GM23248 (cell line): ENCODE measurements around the gene JMJD1C. TPM values are rescaled to one million over a fixed set of nuclear protein-coding genes. Genes with fewer than 3 reads are reported as not detected.

Experiments
- DNase-seq: peaks from one replicate; pipeline ENCODE4 v3.0.0-alpha.2; 2015
- H2AFZ ChIP-seq: fragments of 200-600 bp; sonication (generic); 2 replicates; pipeline ENCODE4 v1.6.1; 2016; ENCODE audit warnings: antibody characterized with exemption
- H3F3A ChIP-seq: fragments of 200-600 bp; sonication (generic); 2 replicates; pipeline ENCODE4 v1.6.1; 2016; ENCODE audit warnings: mild to moderate bottlenecking, antibody characterized with exemption, mixed run types; ENCODE audit not compliant: insufficient read depth
- H3K27ac ChIP-seq: fragments of 200-600 bp; sonication (generic); 2 replicates; pipeline ENCODE4 v1.5.1; 2016; ENCODE audit warnings: mild to moderate bottlenecking
- H3K27me3 ChIP-seq: fragments of 200-600 bp; sonication (generic); replicated peaks from 2 replicates; pipeline ENCODE4 v1.6.1; 2016; ENCODE audit warnings: mild to moderate bottlenecking; ENCODE audit not compliant: insufficient read depth
- H3K36me3 ChIP-seq: fragments of 200-600 bp; sonication (generic); 2 replicates; pipeline ENCODE4 v1.6.1; 2016; ENCODE audit warnings: low read depth, mild to moderate bottlenecking
- H3K4me1 ChIP-seq: fragments of 200-600 bp; sonication (generic); 2 replicates; pipeline ENCODE4 v1.6.1; 2016; ENCODE audit warnings: mild to moderate bottlenecking; ENCODE audit not compliant: insufficient read depth
- H3K4me2 ChIP-seq: fragments of 200-600 bp; sonication (generic); one replicate; pipeline ENCODE4 v1.6.1; 2016; ENCODE audit warnings: mild to moderate bottlenecking; ENCODE audit not compliant: unreplicated experiment
- H3K4me3 ChIP-seq: fragments of 200-600 bp; sonication (generic); 2 replicates; pipeline ENCODE4 v1.5.1; 2016; ENCODE audit warnings: mild to moderate bottlenecking
- H3K79me2 ChIP-seq: fragments of 200-600 bp; sonication (generic); 2 replicates; pipeline ENCODE4 v1.6.1; 2016; ENCODE audit warnings: mild to moderate bottlenecking; ENCODE audit not compliant: insufficient read depth
- H3K9ac ChIP-seq: fragments of 200-600 bp; sonication (generic); 2 replicates; pipeline ENCODE4 v1.6.1; 2016; ENCODE audit warnings: mild to moderate bottlenecking
- H3K9me2 ChIP-seq: fragments of 200-600 bp; sonication (generic); 2 replicates; pipeline ENCODE4 v1.6.1; 2016; ENCODE audit warnings: mixed run types, mild to moderate bottlenecking, moderate library complexity; ENCODE audit not compliant: insufficient read depth
- H3K9me3 ChIP-seq: fragments of 200-600 bp; sonication (generic); one replicate; pipeline ENCODE4 v1.6.1; 2017; ENCODE audit warnings: low read depth
- H4K20me1 ChIP-seq: fragments of 200-600 bp; sonication (generic); 2 replicates; pipeline ENCODE4 v1.6.0; 2016; ENCODE audit not compliant: insufficient read depth
- EZH2 ChIP-seq: fragments of 200-600 bp; sonication (generic); IDR thresholded peaks from 2 replicates; pipeline ENCODE4 v1.6.1; 2018; ENCODE audit warnings: antibody characterized with exemption, mild to moderate bottlenecking; ENCODE audit not compliant: insufficient read depth, poor library complexity, severe bottlenecking
- EZH2phosphoT487 ChIP-seq: fragments of 200-600 bp; sonication (generic); IDR thresholded peaks from 2 replicates; pipeline ENCODE4 v1.6.1; 2018; ENCODE audit warnings: antibody characterized with exemption, moderate library complexity, mild to moderate bottlenecking, low read depth; ENCODE audit not compliant: insufficient read depth
- WGBS, 2 experiments: methylation state at CpG; one replicate each; pipeline ENCODE4 v1.1.6; 2015 to 2017; ENCODE audit warnings: low lambda C conversion rate in 2 of 2, low coverage in 1 of 2; ENCODE audit errors: missing lambda C conversion rate in 2 of 2; 5-methylcytosine and 5-hydroxymethylcytosine counted together
- in situ Hi-C: fragments of 300-500 bp; cut with MboI; formaldehyde crosslinking; loops from 2 replicates; pipeline ENCODE4 v1.15.0; 2020
- polyA plus RNA-seq: library from polyadenylated mRNA; unstranded; fragments of >200 nt; fragmentation: Nextera tagmentation; extraction: Ambion mirVana; gene quantifications from 2 replicates; pipeline ENCODE4 v1.2.1, GENCODE V29; 2016
- total RNA-seq: library from RNA; depleted of rRNA; stranded (reverse); fragments of >200 nt; shearing (Covaris generic); gene quantifications from 2 replicates; pipeline ENCODE4 v1.2.3, GENCODE V29; 2014

The JMJD1C gene
- total and polyA plus RNA-seq, 2 experiments from 2014 or later, result 34.6 to 74.3 TPM

GRCh38 chr10:63424576-63424975 lies 41.2 kb downstream of the JMJD1C start:
- Histone ChIP-seq H3K4me3 (no peak overlapping the region), H3K79me2 (peaks cover 100% of the 10 kb centered on the region), H3K4me2 (no peak overlapping the region), H3K36me3 (no peaks in the 10 kb centered on the region), H3K27me3 (no peaks in the 10 kb centered on the region), H3K9me3 (no peaks in the 10 kb centered on the region), H3K4me1 (peaks cover 17% of the 10 kb centered on the region), H3K27ac (no peak overlapping the region), H3K9ac (no peak overlapping the region), H4K20me1 (no peaks in the 10 kb centered on the region; the same call in 1 of the 2 replicates), H3K9me2 (no peaks in the 10 kb centered on the region), H3F3A (peaks cover 17% of the 10 kb centered on the region; the same call in 1 of the 2 replicates), H2AFZ (no peak overlapping the region)
- 96 to 97% methylated on average over 3 of the region's 3 CpGs for WGBS, 2 experiments
- in situ Hi-C loops, result no loop called here
- no peak for TF ChIP-seq EZH2phosphoT487
- no peak for TF ChIP-seq EZH2
- no peak for DNase-seq

- H3K4me3 ChIP-seq, result no peak overlapping the region
- no peaks in the 10 kb centered on the region for H3K36me3 ChIP-seq
- 53 to 56% methylated on average over 3 of the region's 3 CpGs for WGBS, 2 experiments
- peaks cover 6% of the 10 kb centered on the region for H3K4me1 ChIP-seq
- H3K79me2 ChIP-seq, result peaks cover 100% of the 10 kb centered on the region
- in situ Hi-C loops, result no loop called here
- H4K20me1 ChIP-seq, result no peaks in the 10 kb centered on the region
- DNase-seq, result no peak
- no peak overlapping the region for H3K27ac ChIP-seq
- no peaks in the 10 kb centered on the region for H3K27me3 ChIP-seq
- TF ChIP-seq EZH2phosphoT487, result no peak
- no peak for TF ChIP-seq EZH2
- no peaks in the 10 kb centered on the region for H3K9me2 ChIP-seq
- H3F3A ChIP-seq, result peaks cover 8% of the 10 kb centered on the region; the same call in 1 of the 2 replicates
- no peak overlapping the region for H2AFZ ChIP-seq
- no peaks in the 10 kb centered on the region for H3K9me3 ChIP-seq
- peak overlapping the region; percentile 13 for H3K4me2 ChIP-seq
- H3K9ac ChIP-seq, result no peak overlapping the region
Measured at GRCh38 chr10:63423494-63423893, 42.3 kb downstream of the JMJD1C start.

- Histone ChIP-seq H4K20me1 (no peaks in the 10 kb centered on the region), H3K4me2 (no peak overlapping the region), H2AFZ (no peak overlapping the region), H3K27ac (no peak overlapping the region), H3F3A (no peaks in the 10 kb centered on the region), H3K9ac (no peak overlapping the region), H3K4me1 (peaks cover 7% of the 10 kb centered on the region), H3K4me3 (no peak overlapping the region), H3K36me3 (no peaks in the 10 kb centered on the region), H3K9me2 (no peaks in the 10 kb centered on the region), H3K79me2 (peaks cover 100% of the 10 kb centered on the region), H3K27me3 (no peaks in the 10 kb centered on the region), H3K9me3 (no peaks in the 10 kb centered on the region)
- TF ChIP-seq EZH2 (no peak), EZH2phosphoT487 (no peak)
- no peak for DNase-seq
- in situ Hi-C loops, result no loop called here
Measured at GRCh38 chr10:63421591-63421990, 44.2 kb downstream of the JMJD1C start.

- peaks cover 3% of the 10 kb centered on the region; the same call in 1 of the 2 replicates for H3F3A ChIP-seq
- peaks cover 100% of the 10 kb centered on the region for H3K79me2 ChIP-seq
- no peak overlapping the region for H2AFZ ChIP-seq
- peak; percentile 41 for DNase-seq
- WGBS, 2 experiments, result 25 to 32% methylated on average over 1 of the region's 1 CpG
- TF ChIP-seq EZH2 (no peak), EZH2phosphoT487 (no peak)
- H3K9me2 ChIP-seq, result no peaks in the 10 kb centered on the region
- no peak overlapping the region for H3K4me3 ChIP-seq
- H3K4me2 ChIP-seq, result peak overlapping the region; percentile 65
- H3K27ac ChIP-seq, result peak overlapping the region; percentile 7; the same call in 1 of the 2 replicates
- H3K4me1 ChIP-seq, result peaks cover 27% of the 10 kb centered on the region
- H3K27me3 ChIP-seq, result no peaks in the 10 kb centered on the region
- peak overlapping the region; percentile 9; the same call in 1 of the 2 replicates for H3K9ac ChIP-seq
- H4K20me1 ChIP-seq, result no peaks in the 10 kb centered on the region
- H3K36me3 ChIP-seq, result no peaks in the 10 kb centered on the region
- H3K9me3 ChIP-seq, result peaks cover 5% of the 10 kb centered on the region
- in situ Hi-C loops, result no loop called here
Measured at GRCh38 chr10:63416376-63416775, 49.4 kb downstream of the JMJD1C start.

- peaks cover 100% of the 10 kb centered on the region for H3K79me2 ChIP-seq
Measured at GRCh38 chr10:63415640-63416244, 50.0 kb downstream of the JMJD1C start.

More at GRCh38 chr10:63415640-63416244, 50.0 kb downstream of the JMJD1C start:
- 31 to 32% methylated on average over 5 of the region's 5 CpGs for WGBS, 2 experiments
- Histone ChIP-seq H3F3A (peaks cover 3% of the 10 kb centered on the region; the same call in 1 of the 2 replicates), H3K4me1 (peaks cover 27% of the 10 kb centered on the region), H4K20me1 (no peaks in the 10 kb centered on the region), H3K9me2 (no peaks in the 10 kb centered on the region), H3K36me3 (no peaks in the 10 kb centered on the region), H3K27me3 (no peaks in the 10 kb centered on the region), H2AFZ (no peak overlapping the region), H3K4me2 (peak overlapping the region; percentile 65), H3K4me3 (peak overlapping the region; percentile 20; the same call in 1 of the 2 replicates), H3K27ac (peak overlapping the region; percentile 7; the same call in 1 of the 2 replicates), H3K9ac (peak overlapping the region; percentile 9; the same call in 1 of the 2 replicates), H3K9me3 (peaks cover 5% of the 10 kb centered on the region)
- no peak for TF ChIP-seq EZH2phosphoT487
- no peak for TF ChIP-seq EZH2
- no peak for DNase-seq
- in situ Hi-C loops, result no loop called here
